Activated CD4-positive, alpha-beta T cell treated with anti-CD3 and anti-CD28 coated beads, Interleukin-2, amount 50 U/mL, for 4 hours (primary cell): ENCODE measurements around the gene C1QTNF12.
"Not testable (repeated sequence)": the region's sequence is repeated elsewhere in the genome, so short reads cannot be mapped to it uniquely, and the experiment has no call there.

Source experiments
- DNase-seq, 2 experiments: peaks; one replicate each; pipeline ENCODE4 v3.0.0-alpha.2; 2020

C1QTNF12 gene

DNA sequence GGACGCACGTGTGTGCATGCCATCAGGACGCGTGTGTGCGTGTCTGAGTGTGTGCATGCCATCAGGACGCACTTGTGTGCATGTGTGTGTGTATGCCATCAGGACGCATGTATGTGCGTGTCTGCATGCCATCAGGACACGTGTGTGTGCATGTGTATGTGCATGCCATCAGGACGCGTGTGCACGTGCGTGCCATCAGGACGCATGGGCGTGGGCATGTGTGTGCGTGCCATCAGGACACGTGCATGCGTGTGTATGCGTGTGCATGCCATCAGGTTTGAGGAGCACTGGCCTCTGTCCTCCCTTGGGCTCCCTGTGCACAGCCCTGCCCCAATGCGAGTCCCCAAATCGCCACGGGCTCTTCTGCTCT lies 12.6 kb upstream of the C1QTNF12 start:
- DNase-seq, result no peak

DNA sequence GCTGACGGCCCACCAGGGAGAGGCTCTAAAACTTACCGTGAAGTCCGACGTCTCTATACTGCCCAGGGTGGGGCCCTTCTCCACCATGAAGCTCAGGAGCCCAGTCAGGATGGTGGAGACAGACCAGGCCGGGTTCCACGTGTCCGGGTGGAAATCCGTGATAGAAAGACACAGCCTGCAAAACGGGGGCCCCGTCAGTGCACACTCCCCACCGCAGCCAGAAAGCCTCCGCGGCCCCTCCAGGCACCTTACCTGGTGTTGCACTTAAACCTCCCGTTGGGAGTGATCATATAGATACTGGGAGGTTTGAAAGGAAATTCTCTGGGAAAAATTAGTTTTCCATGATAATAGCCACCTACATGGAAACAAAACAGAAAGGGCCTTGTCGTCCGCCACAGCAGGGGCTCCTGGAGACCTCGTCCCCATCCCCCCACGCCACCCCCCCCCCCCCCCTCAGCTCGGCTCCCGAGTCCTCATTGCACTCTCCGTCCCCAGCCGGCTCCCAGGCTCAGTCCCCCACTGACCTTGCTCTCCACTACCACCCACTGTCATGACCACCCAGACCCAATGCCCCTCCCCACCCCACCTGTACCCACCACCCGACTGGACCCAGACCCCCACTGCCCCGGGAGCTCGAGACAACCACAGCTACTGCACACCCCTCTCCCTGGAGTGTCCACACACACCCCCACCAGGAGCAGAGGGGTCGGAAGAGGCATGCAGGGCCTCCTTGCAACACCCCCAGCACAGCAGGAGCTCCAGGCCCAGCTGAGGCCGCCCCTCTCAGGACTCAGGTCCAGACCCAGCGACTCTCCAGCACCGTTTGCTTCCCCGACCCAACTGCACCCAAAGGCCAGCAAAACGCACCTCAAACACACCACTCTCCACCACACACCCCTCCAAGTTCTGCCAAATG lies 10.7 kb upstream of the C1QTNF12 start:
- no peak for DNase-seq

- DNase-seq, result no peak
Observed at GRCh38 chr1:1255611-1256010, 9.1 kb upstream of the C1QTNF12 start.

DNA sequence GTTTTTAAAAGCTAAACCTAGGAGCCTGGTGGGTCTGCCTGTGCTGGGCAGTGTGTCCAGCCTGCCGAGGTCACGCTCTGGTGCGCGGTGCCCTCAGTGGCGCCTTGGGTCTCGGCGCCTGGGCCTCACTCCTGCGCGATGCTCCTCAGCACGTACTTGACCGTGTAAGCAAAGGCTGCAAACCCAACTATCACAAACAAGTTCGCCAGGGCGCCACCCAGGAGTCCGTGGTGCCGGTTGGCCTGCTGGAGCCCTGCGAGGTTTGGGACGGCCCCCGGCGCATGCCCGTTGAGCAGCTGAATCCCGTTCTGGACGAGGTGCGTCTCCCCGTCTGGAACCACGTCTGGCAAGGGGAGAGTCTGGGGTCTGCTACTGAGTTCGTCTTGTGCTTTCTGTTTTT lies 8.6 kb upstream of the C1QTNF12 start:
- DNase-seq, result no peak

DNA sequence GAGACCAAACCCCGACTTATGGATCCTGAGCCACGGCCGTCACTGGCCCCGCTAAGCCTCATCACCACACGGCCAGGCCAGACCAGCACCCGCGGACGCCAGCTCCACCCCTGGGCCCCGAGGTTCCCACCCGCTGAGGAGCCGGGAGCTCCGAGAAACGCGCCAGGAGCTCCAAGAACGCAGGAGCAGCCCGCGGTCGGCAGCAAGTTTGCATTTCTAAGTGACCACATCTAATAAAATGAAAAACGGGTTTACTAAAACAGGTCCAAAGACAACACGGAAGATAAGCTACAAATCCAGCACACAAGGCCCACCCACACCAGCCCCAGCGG lies 8.1 kb upstream of the C1QTNF12 start:
- DNase-seq, result no peak

DNA sequence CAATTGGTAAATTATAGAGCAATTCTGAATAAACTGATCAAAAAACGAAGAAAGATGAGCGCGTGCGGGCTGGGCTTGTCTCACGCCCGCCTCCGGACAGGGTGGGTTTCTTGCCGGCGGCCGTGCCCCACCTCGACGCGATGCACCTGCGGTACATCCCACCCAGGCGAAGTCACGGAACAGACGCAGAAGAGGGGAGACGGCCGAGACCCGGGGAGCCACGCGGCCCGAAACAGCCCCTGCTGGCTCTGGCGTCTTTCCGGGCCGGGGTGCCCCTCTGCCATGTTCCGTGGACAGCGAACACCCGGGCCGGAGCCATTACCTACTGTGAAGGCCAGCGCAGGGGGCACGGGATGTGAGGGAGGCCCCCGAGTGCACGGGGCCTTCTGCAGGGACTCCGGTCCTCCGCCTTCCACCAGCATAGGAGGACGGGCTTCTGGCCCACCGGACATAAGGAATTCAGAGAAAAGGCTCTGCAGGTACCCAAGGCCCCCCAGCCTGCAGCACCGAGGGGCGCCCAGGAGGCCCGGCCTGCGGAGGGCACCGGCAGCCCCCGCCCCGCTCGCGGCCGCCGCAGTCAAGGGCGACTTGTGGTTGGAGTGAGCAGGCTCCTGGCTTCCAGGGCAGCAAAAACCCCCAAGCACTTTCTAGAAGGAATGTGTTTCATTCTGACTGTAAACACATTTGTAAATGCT lies 7.6 kb upstream of the C1QTNF12 start:
- no peak for DNase-seq

GRCh38 chr1:1253314-1253713 lies 6.8 kb upstream of the C1QTNF12 start:
- no peak for DNase-seq

DNA sequence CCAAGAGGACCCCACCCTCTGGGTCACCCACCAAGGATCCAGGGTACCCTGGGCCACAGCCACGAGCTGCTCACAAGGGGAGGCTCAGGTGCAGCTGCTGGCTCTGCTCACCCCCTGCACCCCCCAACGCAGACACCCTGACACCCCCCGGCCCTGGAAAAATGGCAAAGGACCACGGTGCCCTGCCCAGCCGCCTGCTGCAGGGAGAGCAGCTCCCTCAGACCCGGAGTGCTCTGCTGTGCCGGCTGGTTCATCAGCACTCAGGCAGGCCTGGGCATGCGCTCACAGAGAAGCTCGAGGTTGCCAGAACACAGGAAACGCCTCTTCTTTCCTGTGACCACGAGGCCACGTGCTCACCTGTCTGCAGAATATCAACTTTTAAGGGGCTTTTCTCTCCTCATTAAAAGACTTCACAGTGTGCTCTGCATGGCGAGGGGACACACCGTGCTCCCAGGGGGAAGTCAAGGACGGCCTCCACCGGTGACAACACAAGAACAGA lies 4.3 kb upstream of the C1QTNF12 start:
- peak; percentile 53 to 60 for DNase-seq

- DNase-seq, result not testable (repeated sequence)
Observed at GRCh38 chr1:1248009-1248913, 1.7 kb upstream of the C1QTNF12 start.

GRCh38 chr1:1247341-1247913 lies 905 bp upstream of the C1QTNF12 start:
- no peak for DNase-seq

DNA sequence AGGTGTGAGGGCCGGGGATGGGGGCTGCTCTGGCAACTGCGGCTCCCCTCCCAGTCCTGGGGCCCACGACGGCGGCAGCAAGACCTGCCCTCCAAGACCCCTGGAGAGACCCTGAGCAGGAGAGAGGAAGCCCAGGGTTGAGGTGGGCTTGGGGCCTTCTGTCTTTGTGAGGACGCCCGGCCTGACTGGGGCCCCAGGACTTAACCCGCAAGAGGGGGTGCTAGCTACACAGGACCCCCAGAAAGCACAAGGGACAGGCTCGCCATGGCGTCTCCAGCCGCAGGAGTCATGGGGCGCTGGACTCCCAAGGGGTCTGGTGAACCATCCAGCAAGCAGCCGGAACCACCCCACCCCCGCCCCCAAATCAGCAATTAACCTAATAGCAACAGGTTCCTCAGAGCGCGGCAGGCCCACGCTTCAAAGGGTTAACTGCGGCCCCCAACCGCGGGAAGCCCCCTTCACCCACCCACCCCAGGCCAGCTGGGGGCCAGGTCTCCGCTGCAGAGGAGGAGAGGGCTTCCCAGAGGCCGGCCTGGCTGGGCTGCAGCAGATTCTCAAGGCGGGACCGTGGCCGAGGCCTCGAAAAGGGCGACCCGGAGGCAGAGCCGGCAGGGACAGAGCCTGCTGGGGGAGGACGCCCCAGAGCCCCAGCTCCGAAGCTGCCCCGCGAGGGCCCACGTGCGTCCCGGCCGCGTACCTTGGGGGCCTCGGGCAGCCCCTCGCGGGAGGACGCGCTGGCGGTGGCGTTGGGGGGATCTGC lies 525 bp downstream of the C1QTNF12 start:
- no peak for DNase-seq

DNA sequence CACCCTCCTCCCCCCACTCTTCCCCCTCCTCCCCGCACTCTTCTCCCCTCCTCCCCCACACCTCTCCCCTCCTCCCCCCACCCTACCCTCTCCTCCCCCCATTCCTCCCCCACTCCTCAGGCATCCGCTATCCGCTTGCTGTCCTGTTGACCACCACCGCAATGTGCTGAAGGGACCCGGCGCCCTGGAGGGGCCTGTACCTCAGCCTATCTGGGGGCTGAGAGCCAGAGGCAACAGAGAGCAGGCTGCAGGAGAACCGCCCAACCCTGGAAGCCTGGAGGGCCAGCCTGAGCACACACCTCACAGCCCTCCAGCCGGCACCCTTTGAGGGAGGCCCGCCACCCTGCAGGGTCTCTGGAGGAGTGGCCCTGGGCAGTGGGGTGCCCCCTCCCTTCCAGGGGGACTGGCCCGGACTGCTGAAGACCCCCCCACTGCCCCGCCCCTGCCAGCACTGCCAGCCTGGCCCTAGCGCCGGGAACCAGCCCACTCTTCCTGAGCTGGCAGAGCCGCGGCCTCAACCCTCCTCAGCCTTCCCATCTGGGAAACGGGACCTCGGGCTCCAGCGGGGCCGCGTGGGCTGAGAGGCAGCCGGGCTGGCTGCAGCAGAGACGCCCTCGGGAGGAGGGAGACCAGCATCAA lies 1.2 kb downstream of the C1QTNF12 start:
- DNase-seq, result no peak

- DNase-seq, result no peak
Observed at GRCh38 chr1:1244192-1244811, 2.2 kb downstream of the C1QTNF12 start.

- DNase-seq, result no peak
Observed at GRCh38 chr1:1243807-1244191, 2.7 kb downstream of the C1QTNF12 start.

DNA sequence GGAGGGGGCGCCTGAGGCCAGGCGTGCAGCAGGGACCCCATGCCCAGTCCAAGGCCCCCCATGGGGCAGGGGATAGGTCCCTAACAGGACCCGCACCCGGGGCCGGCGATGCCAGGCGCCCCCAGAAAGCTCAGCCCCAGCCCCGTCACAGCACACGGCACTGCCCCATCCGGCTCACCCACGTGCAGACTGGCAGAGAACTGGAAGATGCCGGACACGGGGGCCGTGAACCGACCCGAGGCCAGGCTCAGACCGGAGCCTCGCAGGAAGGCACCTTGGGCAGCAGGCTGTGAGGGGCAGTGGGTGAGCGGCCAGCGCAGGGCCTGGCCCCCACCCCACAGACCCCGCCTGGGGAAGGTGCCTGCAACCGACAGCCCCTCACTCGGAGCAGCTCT lies 3.3 kb downstream of the C1QTNF12 start:
- no peak for DNase-seq

DNA sequence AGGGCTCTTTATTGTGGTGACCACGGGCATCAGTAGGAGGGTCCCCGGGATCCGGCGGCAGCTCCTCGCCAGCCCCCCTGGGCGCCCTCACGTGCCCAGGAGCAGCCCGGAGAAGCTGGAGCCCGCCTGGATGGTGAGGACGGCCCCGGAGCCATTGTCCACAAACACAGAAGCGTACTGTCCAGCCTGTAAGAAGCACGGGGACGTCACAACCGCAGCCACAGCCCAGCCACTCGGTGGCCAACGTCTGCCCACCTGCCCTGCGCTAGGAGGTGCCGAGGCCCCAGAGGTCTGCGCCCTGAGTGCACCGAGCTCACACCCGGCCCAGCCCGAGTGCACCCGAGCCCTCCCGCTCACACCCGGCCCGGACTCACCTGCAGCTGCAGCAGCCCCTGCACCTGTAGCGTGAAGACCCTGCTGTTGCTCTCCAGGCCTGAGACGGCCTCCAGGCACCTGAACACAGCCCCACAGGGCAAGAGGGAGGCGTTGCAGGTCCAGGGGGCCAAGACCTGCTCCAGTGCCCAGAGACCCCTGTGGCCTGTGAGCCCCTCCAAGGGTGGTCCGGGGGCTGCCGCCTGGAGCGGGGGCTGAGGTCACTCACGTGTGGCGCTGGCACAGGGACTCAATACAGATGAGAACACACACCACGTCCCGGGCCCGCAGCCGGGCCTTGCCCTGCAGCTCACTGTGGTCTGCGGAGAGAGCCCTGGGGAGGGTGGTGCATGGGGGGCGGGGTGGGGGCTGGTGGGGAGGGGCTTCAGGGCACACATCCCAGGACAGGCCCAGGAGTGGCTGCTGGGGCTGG lies 3.9 kb downstream of the C1QTNF12 start:
- DNase-seq, result no peak

- DNase-seq, result no peak
Observed at GRCh38 chr1:1241588-1242219, 4.8 kb downstream of the C1QTNF12 start.

DNA sequence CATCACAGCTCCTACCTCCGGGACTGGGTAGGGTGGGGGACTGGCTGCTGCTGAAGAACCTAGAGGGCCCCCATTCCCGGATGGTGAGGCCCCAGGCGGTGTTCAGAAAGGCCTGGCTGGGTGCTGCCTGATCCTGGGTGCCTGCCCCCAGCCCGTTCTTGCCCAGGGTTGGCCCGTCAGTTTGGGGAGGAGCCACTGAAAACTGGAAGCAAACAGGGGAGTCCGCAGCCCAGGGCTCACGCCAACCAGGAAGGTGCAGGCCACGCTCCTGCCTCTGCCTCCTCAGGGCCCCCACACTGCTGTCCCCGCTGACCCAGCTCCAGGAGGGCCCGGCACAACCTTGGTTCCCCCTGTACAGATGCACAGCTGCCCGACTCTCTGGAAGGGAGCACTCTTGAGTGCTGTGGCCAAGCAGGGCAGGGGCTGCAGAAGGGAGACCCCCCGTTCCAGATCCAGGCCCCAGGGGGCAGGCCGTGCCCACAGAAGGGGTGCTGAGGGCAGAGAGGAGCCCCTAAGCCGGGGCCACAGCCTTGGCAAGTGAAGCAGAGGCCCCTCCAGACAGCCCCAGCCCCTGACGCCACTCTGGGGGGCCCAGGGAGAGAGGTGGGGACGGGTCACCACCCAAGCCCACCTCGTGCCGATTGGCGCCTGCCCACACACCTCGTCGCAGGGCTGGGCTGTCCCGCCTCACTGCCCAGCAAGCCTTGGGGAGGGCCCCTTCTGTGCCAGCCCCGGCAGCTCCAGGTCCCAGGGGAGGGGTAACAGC lies 5.5 kb downstream of the C1QTNF12 start:
- DNase-seq, result no peak

DNA sequence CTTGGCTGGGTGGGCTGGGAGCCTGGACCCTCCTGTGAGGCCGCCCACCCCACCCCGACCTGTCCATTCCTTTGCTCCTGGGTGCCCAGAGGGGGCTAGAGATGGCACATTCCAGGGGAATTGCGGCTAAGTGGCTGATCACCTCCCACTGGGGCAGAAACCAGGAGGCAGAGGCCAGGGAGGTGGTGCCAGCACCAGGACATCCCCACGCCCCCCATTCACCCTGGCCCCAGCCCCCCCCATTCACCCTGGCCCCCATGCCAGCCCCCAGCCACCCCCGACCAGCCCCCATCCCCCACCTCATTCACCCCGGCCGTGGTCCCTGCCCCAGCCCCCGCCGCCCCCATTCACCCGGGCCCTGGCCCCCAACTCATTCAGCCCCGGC lies 6.2 kb downstream of the C1QTNF12 start:
- no peak for DNase-seq
